DOHH2 (cell line): ENCODE measurements around the gene DBX1.
A peak's percentile ranks its signal among the peaks of the same experiment; 100 is the strongest.

ENCODE experiments used
- H3F3A ChIP-seq: fragments of 200-600 bp; sonication (generic), shearing (Covaris generic); 2 replicates; pipeline ENCODE4 v1.6.0; 2016; ENCODE audit warnings: antibody characterized with exemption, mild to moderate bottlenecking; ENCODE audit not compliant: control insufficient read depth, insufficient read depth
- H3K27ac ChIP-seq: fragments of 200-600 bp; sonication (generic); 2 replicates; pipeline ENCODE4 v1.5.1; 2014; ENCODE audit warnings: low read depth, mild to moderate bottlenecking, low read length, moderate library complexity
- H3K27me3 ChIP-seq: fragments of 200-600 bp; sonication (generic); 2 replicates; pipeline ENCODE4 v1.6.1; 2014; ENCODE audit warnings: mild to moderate bottlenecking, low read length, mixed read lengths; ENCODE audit not compliant: control insufficient read depth
- H3K36me3 ChIP-seq: fragments of 200-600 bp; sonication (generic); 2 replicates; pipeline ENCODE4 v1.6.1; 2014; ENCODE audit warnings: mild to moderate bottlenecking, low read length, moderate library complexity, mixed read lengths; ENCODE audit not compliant: control insufficient read depth
- H3K4me1 ChIP-seq: fragments of 200-600 bp; sonication (generic); 2 replicates; pipeline ENCODE4 v1.6.1; 2014; ENCODE audit warnings: mild to moderate bottlenecking, low read length, mixed read lengths; ENCODE audit not compliant: control insufficient read depth
- H3K4me2 ChIP-seq: fragments of 200-600 bp; sonication (generic); 2 replicates; pipeline ENCODE4 v1.6.0; 2014; ENCODE audit warnings: mild to moderate bottlenecking, low read length, moderate library complexity
- H3K4me3 ChIP-seq: fragments of 200-600 bp; sonication (generic); 2 replicates; pipeline ENCODE4 v1.5.1; 2014; ENCODE audit warnings: mild to moderate bottlenecking, low read length, mixed read lengths
- H3K79me2 ChIP-seq: fragments of 200-600 bp; sonication (generic); 2 replicates; pipeline ENCODE4 v1.6.1; 2014; ENCODE audit warnings: mild to moderate bottlenecking, low read length, mixed read lengths; ENCODE audit not compliant: control insufficient read depth
- H3K9me2 ChIP-seq: fragments of 200-600 bp; sonication (generic); replicated peaks from 2 replicates; pipeline ENCODE4 v1.6.1; 2014; ENCODE audit warnings: mild to moderate bottlenecking, low read length, mixed read lengths; ENCODE audit not compliant: control insufficient read depth
- H3K9me3 ChIP-seq: fragments of 200-600 bp; sonication (generic); 2 replicates; pipeline ENCODE4 v1.6.1; 2014; ENCODE audit warnings: antibody characterized with exemption, low read length, mixed read lengths; ENCODE audit not compliant: control insufficient read depth, insufficient read depth
- H4K20me1 ChIP-seq: fragments of 200-600 bp; sonication (generic); 2 replicates; pipeline ENCODE4 v1.6.0; 2014; ENCODE audit warnings: low read depth, mild to moderate bottlenecking, antibody characterized with exemption, low read length, moderate library complexity; ENCODE audit not compliant: control insufficient read depth, insufficient read depth
- CTCF ChIP-seq: fragments of 200-600 bp; sonication (generic); IDR thresholded peaks from one replicate; pipeline ENCODE4 v1.5.1; 2014; ENCODE audit warnings: antibody characterized with exemption, mild to moderate bottlenecking, low read depth, low read length; ENCODE audit not compliant: poor library complexity, severe bottlenecking
- EZH2phosphoT487 ChIP-seq: fragments of 200-600 bp; sonication (generic); IDR thresholded peaks from 2 replicates; pipeline ENCODE4 v1.6.1; 2017; ENCODE audit warnings: borderline replicate concordance, mild to moderate bottlenecking, antibody characterized with exemption, low read length, moderate library complexity, mixed read lengths

The DBX1 gene

GRCh38 chr11:20134991-20135736, 25.1 kb downstream of the DBX1 start:
- H3K27ac ChIP-seq, result no peak overlapping the region
- no peaks in the 10 kb centered on the region for H3K9me2 ChIP-seq
- H3K27me3 ChIP-seq, result peaks cover 4% of the 10 kb centered on the region
- H3K4me1 ChIP-seq, result no peaks in the 10 kb centered on the region
- no peak for TF ChIP-seq CTCF
- no peak for TF ChIP-seq EZH2phosphoT487
- no peaks in the 10 kb centered on the region for H4K20me1 ChIP-seq
- no peaks in the 10 kb centered on the region for H3F3A ChIP-seq
- no peak overlapping the region for H3K4me3 ChIP-seq
- no peaks in the 10 kb centered on the region for H3K9me3 ChIP-seq
- H3K4me2 ChIP-seq, result no peak overlapping the region
- no peaks in the 10 kb centered on the region for H3K79me2 ChIP-seq
- no peaks in the 10 kb centered on the region for H3K36me3 ChIP-seq

GRCh38 chr11:20132667-20133039, 27.6 kb downstream of the DBX1 start:
- H3K4me2 ChIP-seq, result no peak overlapping the region; the same call in 1 of the 2 replicates

GRCh38 chr11:20131788-20132666, 28.2 kb downstream of the DBX1 start:
- Histone ChIP-seq H3K9me2 (no peaks in the 10 kb centered on the region), H3K4me3 (peak overlapping the region; percentile 20; the same call in 1 of the 2 replicates), H3K9me3 (no peaks in the 10 kb centered on the region), H3K27me3 (peaks cover 4% of the 10 kb centered on the region), H3K27ac (no peak overlapping the region), H3K4me1 (no peaks in the 10 kb centered on the region), H3K36me3 (no peaks in the 10 kb centered on the region), H4K20me1 (no peaks in the 10 kb centered on the region), H3K79me2 (no peaks in the 10 kb centered on the region), H3K4me2 (peak overlapping the region; percentile 47), H3F3A (no peaks in the 10 kb centered on the region)
- peak; percentile 86 for TF ChIP-seq CTCF
- no peak for TF ChIP-seq EZH2phosphoT487

More at GRCh38 chr11:20132667-20133039, 27.6 kb downstream of the DBX1 start:
- Histone ChIP-seq H3K27me3 (peaks cover 4% of the 10 kb centered on the region), H3K4me1 (no peaks in the 10 kb centered on the region), H3F3A (no peaks in the 10 kb centered on the region), H3K9me3 (no peaks in the 10 kb centered on the region), H3K4me3 (no peak overlapping the region), H3K27ac (no peak overlapping the region), H4K20me1 (no peaks in the 10 kb centered on the region), H3K36me3 (no peaks in the 10 kb centered on the region), H3K9me2 (no peaks in the 10 kb centered on the region), H3K79me2 (no peaks in the 10 kb centered on the region)
- TF ChIP-seq CTCF (no peak), EZH2phosphoT487 (no peak)
